Mononuclear cell (primary cell): ENCODE measurements around the gene APOA1. TPM values are rescaled to one million over a fixed set of nuclear protein-coding genes. Genes with fewer than 3 reads are reported as not detected.

Source experiments
- H3K27me3 ChIP-seq: 2 replicates; pipeline ENCODE4 v1.6.0; 2011; ENCODE audit warnings: low read length, control low read depth; ENCODE audit not compliant: insufficient read depth
- H3K4me1 ChIP-seq: 2 replicates; pipeline ENCODE4 v1.5.1; 2011; ENCODE audit warnings: mild to moderate bottlenecking, low read length, control low read depth; ENCODE audit not compliant: insufficient read depth
- H3K4me3 ChIP-seq: 2 replicates; pipeline ENCODE4 v1.5.1; 2011; ENCODE audit warnings: mild to moderate bottlenecking, low read length, moderate library complexity
- H3K9me3 ChIP-seq: 2 replicates; pipeline ENCODE4 v1.5.1; 2011; ENCODE audit warnings: low read depth, mild to moderate bottlenecking, control low read depth, low read length
- total RNA-seq: library from RNA; depleted of rRNA; stranded (reverse); fragments of >200 nt; gene quantifications from one replicate; pipeline ENCODE4 v1.2.3, GENCODE V29; 2012

APOA1 gene
- total RNA-seq, 1 donor = 0.31 TPM

- H3K27me3 ChIP-seq = no peaks in the 10 kb centered on the region
- H3K4me1 ChIP-seq = no peaks in the 10 kb centered on the region
- no peaks in the 10 kb centered on the region for H3K9me3 ChIP-seq
- no peak overlapping the region for H3K4me3 ChIP-seq
These were observed 39.6 kb downstream of the APOA1 start for GRCh38 chr11:116797816-116798215.

GRCh38 chr11:116796548-116796947, 40.9 kb downstream of the APOA1 start:
- Histone ChIP-seq H3K4me3 (no peak overlapping the region), H3K27me3 (no peaks in the 10 kb centered on the region), H3K4me1 (peaks cover 1% of the 10 kb centered on the region), H3K9me3 (no peaks in the 10 kb centered on the region)

- Histone ChIP-seq H3K9me3 (no peaks in the 10 kb centered on the region), H3K4me3 (no peak overlapping the region), H3K27me3 (no peaks in the 10 kb centered on the region), H3K4me1 (peaks cover 7% of the 10 kb centered on the region)
These were observed 42.6 kb downstream of the APOA1 start for GRCh38 chr11:116794851-116795250.

GRCh38 chr11:116793772-116794097, 43.7 kb downstream of the APOA1 start:
- H3K4me1 ChIP-seq = peaks cover 7% of the 10 kb centered on the region
- H3K4me3 ChIP-seq = no peak overlapping the region
- H3K9me3 ChIP-seq = no peaks in the 10 kb centered on the region
- no peaks in the 10 kb centered on the region for H3K27me3 ChIP-seq

GRCh38 chr11:116792869-116793771, 44.3 kb downstream of the APOA1 start:
- H3K4me3 ChIP-seq = no peak overlapping the region
- peaks cover 13% of the 10 kb centered on the region for H3K4me1 ChIP-seq
- H3K9me3 ChIP-seq = no peaks in the 10 kb centered on the region
- no peaks in the 10 kb centered on the region for H3K27me3 ChIP-seq

- Histone ChIP-seq H3K4me1 (peaks cover 16% of the 10 kb centered on the region), H3K9me3 (no peaks in the 10 kb centered on the region), H3K4me3 (no peak overlapping the region), H3K27me3 (no peaks in the 10 kb centered on the region)
These were observed 45.1 kb downstream of the APOA1 start for GRCh38 chr11:116792144-116792868.

GRCh38 chr11:116791813-116792143, 45.6 kb downstream of the APOA1 start, which contains the start of gene APOA5:
APOA5 (minus strand) TSS chr11:116791879; CDS start chr11:116791860, 19 bp downstream.
- Histone ChIP-seq H3K9me3 (no peaks in the 10 kb centered on the region), H3K4me1 (peaks cover 21% of the 10 kb centered on the region), H3K27me3 (no peaks in the 10 kb centered on the region), H3K4me3 (no peak within 1 kb of the TSS)

GRCh38 chr11:116791002-116791812, 46.2 kb downstream of the APOA1 start:
- Histone ChIP-seq H3K4me1 (peaks cover 27% of the 10 kb centered on the region), H3K9me3 (no peaks in the 10 kb centered on the region), H3K27me3 (no peaks in the 10 kb centered on the region), H3K4me3 (no peak overlapping the region)

GRCh38 chr11:116790167-116791001, 47.0 kb downstream of the APOA1 start:
- Histone ChIP-seq H3K4me1 (peaks cover 27% of the 10 kb centered on the region), H3K9me3 (no peaks in the 10 kb centered on the region)

GRCh38 chr11:116788975-116789374, 48.4 kb downstream of the APOA1 start:
- Histone ChIP-seq H3K4me3 (no peak overlapping the region), H3K27me3 (no peaks in the 10 kb centered on the region), H3K9me3 (no peaks in the 10 kb centered on the region), H3K4me1 (peaks cover 27% of the 10 kb centered on the region)

More at GRCh38 chr11:116790167-116791001, 47.0 kb downstream of the APOA1 start:
- no peaks in the 10 kb centered on the region for H3K27me3 ChIP-seq
- H3K4me3 ChIP-seq = no peak overlapping the region

GRCh38 chr11:116788534-116788933, 48.9 kb downstream of the APOA1 start:
- peaks cover 27% of the 10 kb centered on the region for H3K4me1 ChIP-seq
- no peaks in the 10 kb centered on the region for H3K27me3 ChIP-seq
- H3K9me3 ChIP-seq = no peaks in the 10 kb centered on the region
- peak overlapping the region; percentile 76 for H3K4me3 ChIP-seq

- Histone ChIP-seq H3K9me3 (no peaks in the 10 kb centered on the region), H3K27me3 (no peaks in the 10 kb centered on the region), H3K4me3 (peak within 1 kb of the TSS; percentile 76), H3K4me1 (peaks cover 27% of the 10 kb centered on the region)
These were observed 49.5 kb downstream of the APOA1 start, which contains the start of gene ZPR1 for GRCh38 chr11:116787786-116788486. ZPR1 (minus strand) TSS chr11:116788023; CDS start chr11:116787990, 33 bp downstream.

GRCh38 chr11:116787436-116787785, 50.0 kb downstream of the APOA1 start:
- peaks cover 27% of the 10 kb centered on the region for H3K4me1 ChIP-seq
- no peaks in the 10 kb centered on the region for H3K27me3 ChIP-seq
- H3K4me3 ChIP-seq = peak overlapping the region; percentile 76

GRCh38 chr11:116786966-116787365, 50.5 kb downstream of the APOA1 start:
- Histone ChIP-seq H3K4me1 (peaks cover 27% of the 10 kb centered on the region), H3K4me3 (peak overlapping the region; percentile 76), H3K9me3 (no peaks in the 10 kb centered on the region), H3K27me3 (no peaks in the 10 kb centered on the region)

More at GRCh38 chr11:116787436-116787785, 50.0 kb downstream of the APOA1 start:
- H3K9me3 ChIP-seq = no peaks in the 10 kb centered on the region
